IPS-NIHi7 (cell line): ENCODE results near the gene ACVR2B.

ENCODE experiments used
- DNase-seq: peaks from one replicate; pipeline ENCODE4 v3.0.0; 2012; ENCODE audit warnings: mixed read lengths; ENCODE audit errors: extremely low spot score

Gene ACVR2B

GRCh38 chr3:38458796-38459498 lies 5.3 kb downstream of the ACVR2B start:
- no peak for DNase-seq

- no peak for DNase-seq
These were observed 5.9 kb downstream of the ACVR2B start for GRCh38 chr3:38459499-38460048.

- DNase-seq: no peak
These were observed 6.9 kb downstream of the ACVR2B start for GRCh38 chr3:38460377-38461270.

GRCh38 chr3:38465588-38466154 lies 12.0 kb downstream of the ACVR2B start:
- DNase-seq: no peak

- no peak for DNase-seq
These were observed 15.1 kb downstream of the ACVR2B start for GRCh38 chr3:38468765-38469164.

GRCh38 chr3:38469852-38470251 lies 16.2 kb downstream of the ACVR2B start:
- DNase-seq: no peak

GRCh38 chr3:38471260-38471857 lies 17.7 kb downstream of the ACVR2B start:
- no peak for DNase-seq

- DNase-seq: no peak
These were observed 18.7 kb downstream of the ACVR2B start for GRCh38 chr3:38472342-38472741.

- DNase-seq: no peak
These were observed 19.5 kb downstream of the ACVR2B start for GRCh38 chr3:38473229-38473628.

- no peak for DNase-seq
These were observed 21.4 kb downstream of the ACVR2B start for GRCh38 chr3:38474928-38475605.

- no peak for DNase-seq
These were observed 22.0 kb downstream of the ACVR2B start for GRCh38 chr3:38475716-38476115.

- DNase-seq: no peak
These were observed 22.6 kb downstream of the ACVR2B start for GRCh38 chr3:38476157-38476756.

- no peak for DNase-seq
These were observed 23.5 kb downstream of the ACVR2B start for GRCh38 chr3:38477057-38477820.

GRCh38 chr3:38477839-38478450 lies 24.3 kb downstream of the ACVR2B start:
- no peak for DNase-seq

- peak; percentile 2 for DNase-seq
These were observed 25.2 kb downstream of the ACVR2B start for GRCh38 chr3:38478901-38479300.

GRCh38 chr3:38479431-38480092 lies 25.9 kb downstream of the ACVR2B start:
- DNase-seq: peak; percentile 83

GRCh38 chr3:38480093-38480445 lies 26.4 kb downstream of the ACVR2B start:
- DNase-seq: no peak

- no peak for DNase-seq
These were observed 27.2 kb downstream of the ACVR2B start for GRCh38 chr3:38480930-38481329.

GRCh38 chr3:38482951-38483350 lies 29.3 kb downstream of the ACVR2B start:
- DNase-seq: no peak
